A673 (cell line): ENCODE measurements around the gene FLNC. TPM values are rescaled to one million over a fixed set of nuclear protein-coding genes. Genes with fewer than 3 reads are reported as not detected.

Source experiments
- BruUV-seq: library from RNA; stranded (reverse); fragments of 400-500 nt; replicated peaks from 2 replicates; lab custom pipeline; 2021; lab: Mats Ljungman, UMichigan
- CTCF ChIA-PET: fragments of 300-600 bp; sonication (Branson Sonifier 250); formaldehyde crosslinking; loops from one replicate; lab custom pipeline; 2022; ENCODE audit warnings: antibody characterized with exemption; lab: Charles Lee
- POLR2A ChIA-PET: fragments of 300-600 bp; sonication (Branson Sonifier 250); formaldehyde crosslinking; loops from one replicate; lab custom pipeline; 2022; ENCODE audit warnings: antibody characterized with exemption; ENCODE audit not compliant: low non-redundant PET; lab: Charles Lee
- DNase-seq: peaks from one replicate; pipeline ENCODE4 v3.0.0-alpha.2; 2015; ENCODE audit warnings: low spot score
- H3K27ac ChIP-seq: fragments of 200-600 bp; sonication (generic); 2 replicates; pipeline ENCODE4 v1.5.1; 2016; ENCODE audit warnings: mixed run types, low read depth, mild to moderate bottlenecking, mixed read lengths, antibody characterized with exemption, low read length; ENCODE audit not compliant: poor library complexity, severe bottlenecking
- H3K27me3 ChIP-seq: fragments of 200-600 bp; sonication (generic); replicated peaks from 2 replicates; pipeline ENCODE4 v1.6.1; 2017; ENCODE audit warnings: mixed run types, low read depth, mild to moderate bottlenecking, mixed read lengths, antibody characterized with exemption, low read length; ENCODE audit not compliant: insufficient read depth, poor library complexity
- H3K36me3 ChIP-seq: fragments of 200-600 bp; sonication (generic); 2 replicates; pipeline ENCODE4 v1.6.1; 2016; ENCODE audit warnings: mixed run types, mild to moderate bottlenecking, mixed read lengths, antibody characterized with exemption, low read length; ENCODE audit not compliant: insufficient read depth, poor library complexity, severe bottlenecking
- H3K4me1 ChIP-seq: fragments of 200-600 bp; sonication (generic); 2 replicates; pipeline ENCODE4 v1.6.1; 2017; ENCODE audit warnings: mixed run types, mild to moderate bottlenecking, mixed read lengths, antibody characterized with exemption, low read length; ENCODE audit not compliant: insufficient read depth, poor library complexity, severe bottlenecking
- H3K4me3 ChIP-seq: fragments of 200-600 bp; sonication (generic); 2 replicates; pipeline ENCODE4 v1.5.1; 2016; ENCODE audit warnings: low read depth, mixed run types, mild to moderate bottlenecking, mixed read lengths, low read length; ENCODE audit not compliant: poor library complexity, severe bottlenecking
- H3K9me3 ChIP-seq: fragments of 200-600 bp; sonication (generic); 2 replicates; pipeline ENCODE4 v1.6.1; 2016; ENCODE audit warnings: mixed run types, low read depth, mild to moderate bottlenecking, mixed read lengths, antibody characterized with exemption, low read length; ENCODE audit not compliant: poor library complexity, severe bottlenecking
- CTCF ChIP-seq: fragments of 300-800, 200-600 bp; sonication (generic); conservative IDR thresholded peaks from 2 replicates; pipeline ENCODE4 v1.5.1; 2017; ENCODE audit warnings: low read depth, mild to moderate bottlenecking, antibody characterized with exemption, low read length, moderate library complexity, mixed read lengths
- EZH2 ChIP-seq: fragments of 200-600 bp; sonication (generic); IDR thresholded peaks from 2 replicates; pipeline ENCODE4 v1.6.1; 2017; ENCODE audit warnings: borderline replicate concordance, low read depth, mild to moderate bottlenecking, mixed read lengths, antibody characterized with exemption, low read length; ENCODE audit not compliant: poor library complexity, severe bottlenecking
- intact Hi-C: fragments of 100-400 bp; cut with micrococcal nuclease; formaldehyde crosslinking; loops from one replicate; pipeline ENCODE4 v1.10.0; 2022; ENCODE audit not compliant: unreplicated experiment
- total RNA-seq: library from RNA; stranded (reverse); gene quantifications from 2 replicates; pipeline ENCODE4 v1.2.3, GENCODE V29; 2021

FLNC gene
- total RNA-seq, 1 experiment from 2014 or later: 6.5 TPM

GRCh38 chr7:128794436-128794835, 35.8 kb upstream of the FLNC start:
- H3K4me3 ChIP-seq: no peak overlapping the region

DNA sequence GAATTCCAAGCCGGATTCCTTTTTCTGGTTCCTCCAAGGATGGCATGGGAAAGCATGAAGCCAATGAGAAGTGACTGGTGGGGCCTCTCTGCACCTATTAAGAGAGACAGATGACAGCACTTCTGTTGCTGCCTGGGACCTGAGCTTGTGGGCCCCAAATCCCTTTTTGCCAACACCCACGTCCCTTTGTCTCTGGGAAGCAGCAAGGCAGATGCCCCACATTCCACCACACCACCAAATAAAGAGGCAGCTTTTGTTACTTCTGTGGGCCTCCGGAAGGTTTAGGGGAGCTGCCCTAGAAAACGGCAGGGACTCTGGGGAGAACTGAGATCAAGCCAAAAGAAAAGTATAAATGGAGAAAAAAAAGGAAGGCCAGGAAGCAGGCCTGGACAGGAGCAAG, 35.1 kb upstream of the FLNC start:
- H3K27me3 ChIP-seq: no peaks in the 10 kb centered on the region
- no peak overlapping the region for H3K4me3 ChIP-seq
- DNase-seq: no peak
- no peaks in the 10 kb centered on the region for H3K36me3 ChIP-seq
- no TSS peak for BruUV-seq
- ChIA-PET CTCF (no interaction called here), POLR2A (no interaction called here)
- TF ChIP-seq CTCF: no peak
- TF ChIP-seq EZH2: no peak
- H3K9me3 ChIP-seq: no peaks in the 10 kb centered on the region
- intact Hi-C loops: loop anchor here (10.0 kb wide), 1 partner anchor 90 kb away; no protein-coding TSS in a partner anchor
- no peak overlapping the region for H3K27ac ChIP-seq
- no peaks in the 10 kb centered on the region for H3K4me1 ChIP-seq

More at GRCh38 chr7:128794436-128794835, 35.8 kb upstream of the FLNC start:
- ChIA-PET CTCF (interaction anchor here (1.0 kb wide), 1 partner anchor 38 kb away, joined by 3 read pairs; no protein-coding TSS in a partner anchor), POLR2A (no interaction called here)
- no peaks in the 10 kb centered on the region for H3K27me3 ChIP-seq
- TF ChIP-seq CTCF: no peak
- TF ChIP-seq EZH2: no peak
- intact Hi-C loops: loop anchor here (10.0 kb wide), 1 partner anchor 90 kb away; no protein-coding TSS in a partner anchor
- no peaks in the 10 kb centered on the region for H3K4me1 ChIP-seq
- no peak overlapping the region for H3K27ac ChIP-seq
- DNase-seq: no peak
- no peaks in the 10 kb centered on the region for H3K9me3 ChIP-seq
- H3K36me3 ChIP-seq: no peaks in the 10 kb centered on the region
- BruUV-seq: no TSS peak

DNA sequence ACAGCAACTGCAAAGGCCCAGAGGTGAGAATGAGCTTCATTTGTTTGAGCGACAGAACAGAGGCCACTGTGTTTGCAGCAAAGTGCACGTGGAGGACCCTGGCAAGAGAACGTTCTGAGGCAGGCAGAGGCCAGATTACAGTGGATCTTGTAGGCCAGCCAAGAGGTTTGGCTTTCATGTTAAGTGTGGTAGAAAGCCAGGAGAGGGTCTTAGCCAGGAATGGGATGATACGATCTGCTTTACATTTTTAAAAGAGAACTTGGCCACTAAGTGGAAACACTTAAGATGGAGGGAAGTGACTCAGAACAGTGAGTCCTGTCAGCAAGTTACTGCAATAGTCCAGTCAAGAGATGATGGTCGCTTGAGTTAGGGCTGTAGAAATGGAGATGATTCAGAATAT, 33.9 kb upstream of the FLNC start:
- POLR2A ChIA-PET: no interaction called here
- intact Hi-C loops: loop anchor here (10.0 kb wide), 1 partner anchor 88 kb away; no protein-coding TSS in a partner anchor
- CTCF ChIA-PET: no interaction called here
- H3K27ac ChIP-seq: no peak overlapping the region
- no peak for DNase-seq
- H3K36me3 ChIP-seq: no peaks in the 10 kb centered on the region
- no TSS peak for BruUV-seq
- H3K4me1 ChIP-seq: no peaks in the 10 kb centered on the region
- no peak for TF ChIP-seq EZH2
- no peak for TF ChIP-seq CTCF
- no peaks in the 10 kb centered on the region for H3K27me3 ChIP-seq
- no peaks in the 10 kb centered on the region for H3K9me3 ChIP-seq
- no peak overlapping the region for H3K4me3 ChIP-seq
